HG03060 (cell line): Measurements from ENCODE around the gene INSIG2.
"Not testable (repeated sequence)": the region's sequence is repeated elsewhere in the genome, so short reads cannot be mapped to it uniquely, and the experiment has no call there.

ENCODE experiments used
- ATAC-seq: cut with Tn5 transposase; IDR thresholded peaks from one replicate; pipeline ENCODE4 v1.9.1; 2021; ENCODE audit warnings: low read depth, moderate number of reproducible peaks; ENCODE audit not compliant: unreplicated experiment

Gene INSIG2

DNA sequence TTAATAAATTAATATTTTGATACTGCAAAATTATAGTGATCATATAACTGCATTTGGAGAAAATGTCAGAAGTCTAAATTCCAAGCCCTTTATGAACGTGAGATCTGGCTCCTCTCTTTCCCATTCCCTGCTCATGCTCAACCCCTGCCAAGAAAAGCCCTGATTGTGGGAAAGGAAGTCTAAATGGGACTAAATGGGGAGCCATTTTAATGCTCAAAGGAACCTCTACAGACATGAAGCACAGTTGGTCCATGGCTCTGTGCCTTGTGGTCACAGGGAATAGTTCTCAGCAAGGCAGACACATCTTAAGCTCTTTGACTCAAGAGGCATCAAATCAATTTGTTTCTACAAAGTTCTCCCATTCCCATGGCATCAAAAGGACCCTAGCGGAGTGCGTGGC lies 29.3 kb upstream of the INSIG2 start:
- ATAC-seq: no peak

- no peak for ATAC-seq
Observed at GRCh38 chr2:118059919-118060478, 28.3 kb upstream of the INSIG2 start.

DNA sequence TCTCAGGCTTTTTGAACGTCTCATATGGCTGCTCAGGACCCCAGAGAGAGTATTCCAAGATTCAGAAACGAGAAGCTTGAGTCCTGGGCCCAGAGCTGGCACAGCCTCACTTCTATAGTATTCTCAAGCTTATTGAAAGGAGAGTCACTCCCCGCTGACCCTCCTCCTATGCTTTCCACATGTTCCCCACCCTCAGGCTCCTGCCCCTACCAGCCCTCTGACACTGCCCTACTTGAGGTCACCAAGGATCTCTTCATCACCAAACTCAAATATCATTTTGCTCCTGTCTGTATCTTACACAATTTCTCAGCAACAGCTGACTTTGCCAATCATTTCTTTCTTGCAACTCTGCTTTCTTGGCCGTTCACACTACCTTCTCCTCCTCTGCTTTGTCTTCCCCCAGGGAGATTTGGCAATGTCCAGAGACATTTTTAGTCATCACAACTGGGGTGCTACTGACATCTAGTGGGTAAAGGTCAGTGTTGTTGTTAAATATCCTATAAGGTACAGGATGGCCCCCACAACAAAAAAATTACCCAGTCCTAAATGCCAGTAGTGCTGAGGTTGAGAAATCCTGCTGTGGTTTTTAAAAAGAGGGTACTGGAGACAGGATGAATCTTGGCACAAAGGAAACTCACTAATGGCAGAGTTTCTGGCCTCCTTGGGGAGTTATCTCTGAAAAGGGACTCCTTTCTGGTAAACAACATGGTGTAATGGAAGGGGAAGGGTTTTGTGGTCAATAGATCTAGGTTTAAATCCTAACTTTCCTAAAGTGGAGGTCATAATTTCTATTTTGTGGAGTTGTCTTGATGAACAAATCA lies 26.9 kb upstream of the INSIG2 start:
- peak; percentile 64 for ATAC-seq

DNA sequence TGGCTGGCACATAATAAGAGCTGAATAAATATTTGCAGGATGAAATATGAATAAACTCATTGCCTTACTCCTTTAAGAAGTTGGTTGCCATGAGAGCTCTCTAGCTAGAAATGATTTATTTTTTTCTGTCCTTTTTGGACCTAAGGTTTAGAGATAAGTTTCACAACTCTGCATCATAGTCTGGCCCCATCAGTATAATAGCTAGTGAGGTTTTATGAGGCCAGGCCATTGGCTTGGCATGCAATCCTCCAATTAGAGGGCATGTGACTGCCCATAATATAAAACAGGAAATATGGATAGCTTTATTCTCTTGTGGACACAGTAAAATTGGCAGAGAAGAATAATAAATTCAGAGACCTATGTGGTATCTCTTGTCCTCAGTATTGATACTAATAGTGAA lies 26.2 kb upstream of the INSIG2 start:
- ATAC-seq: no peak

GRCh38 chr2:118062669-118063068 lies 25.6 kb upstream of the INSIG2 start:
- ATAC-seq: no peak

DNA sequence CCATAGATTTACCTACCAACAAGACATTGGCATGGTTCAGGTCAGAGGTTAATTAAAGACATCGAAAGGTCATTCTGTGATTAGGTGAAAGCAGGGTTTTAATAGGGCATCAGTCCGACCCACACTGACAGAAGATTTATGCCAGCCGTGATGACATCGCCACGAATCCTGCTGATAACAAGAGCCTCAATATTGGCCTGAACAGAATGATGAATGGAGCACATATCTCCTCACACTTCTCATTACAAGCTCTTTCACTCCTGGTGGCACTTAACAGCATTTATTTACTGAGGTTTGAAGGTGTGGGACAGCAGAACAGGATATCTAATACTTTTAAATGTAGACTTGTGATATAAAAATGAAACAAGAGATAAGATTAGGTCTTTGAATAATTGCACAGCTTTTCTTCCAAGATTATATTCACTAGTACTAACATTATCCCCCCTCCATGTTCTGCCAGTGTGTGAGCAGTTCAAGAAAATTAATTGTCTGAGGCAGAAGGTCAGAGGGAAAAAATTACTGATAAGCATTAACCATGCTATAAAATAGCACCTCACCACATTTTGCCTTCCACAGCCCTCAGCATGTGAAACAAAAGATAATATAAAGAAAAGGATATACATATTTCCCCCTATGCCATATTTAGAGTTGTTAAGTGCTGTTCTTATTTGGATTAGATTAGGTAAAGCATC lies 23.1 kb upstream of the INSIG2 start:
- no peak for ATAC-seq

GRCh38 chr2:118065921-118066511 lies 22.3 kb upstream of the INSIG2 start:
- no peak for ATAC-seq

DNA sequence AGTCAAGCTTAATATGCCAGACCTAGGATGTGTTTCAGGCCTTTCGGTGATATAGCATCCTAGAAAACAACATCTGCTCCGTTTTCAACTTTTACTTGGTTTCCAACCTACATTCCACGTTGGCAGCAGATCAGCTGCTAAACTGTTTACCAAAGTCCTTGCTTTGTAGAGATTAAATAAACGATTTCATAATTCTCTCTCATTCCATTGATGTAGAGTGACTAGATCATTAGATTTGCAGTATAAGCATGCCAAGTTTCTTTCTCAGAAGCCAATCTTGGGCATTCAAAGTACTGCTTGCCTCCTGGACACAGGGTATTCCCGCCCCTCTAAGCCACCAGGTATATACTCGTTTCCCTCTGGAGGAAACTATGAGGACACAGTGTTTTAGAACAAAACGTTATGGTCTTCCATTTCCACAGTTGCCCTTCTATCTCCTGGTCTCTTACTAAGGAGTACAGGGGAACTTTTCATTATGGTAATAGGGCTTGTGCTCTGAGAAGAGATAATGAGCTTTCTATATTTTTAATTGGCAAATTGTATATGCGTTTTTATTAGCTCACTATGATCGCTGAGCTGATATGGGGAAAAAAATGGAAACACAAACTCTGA lies 10.5 kb upstream of the INSIG2 start:
- no peak for ATAC-seq

DNA sequence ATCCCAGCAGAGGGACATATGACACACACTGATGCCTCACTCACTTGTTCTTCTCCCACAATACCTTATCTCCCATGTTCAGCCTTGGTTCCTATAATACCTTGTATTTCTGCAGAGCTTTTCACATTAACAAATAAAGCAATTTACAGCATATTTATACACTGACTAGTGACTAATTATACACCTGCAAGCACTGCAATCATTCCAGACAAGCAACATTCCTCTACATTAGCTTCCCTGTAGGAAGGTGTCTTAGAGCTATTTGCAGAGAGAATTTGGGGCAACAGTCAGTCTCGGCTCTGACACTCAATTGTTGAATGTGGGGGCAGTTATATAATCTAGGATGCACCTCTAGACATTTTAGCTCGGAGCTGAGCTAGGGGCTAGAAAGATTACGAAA lies 9.5 kb upstream of the INSIG2 start:
- ATAC-seq: no peak

- ATAC-seq: no peak
Observed at GRCh38 chr2:118084491-118085089, 3.7 kb upstream of the INSIG2 start.

DNA sequence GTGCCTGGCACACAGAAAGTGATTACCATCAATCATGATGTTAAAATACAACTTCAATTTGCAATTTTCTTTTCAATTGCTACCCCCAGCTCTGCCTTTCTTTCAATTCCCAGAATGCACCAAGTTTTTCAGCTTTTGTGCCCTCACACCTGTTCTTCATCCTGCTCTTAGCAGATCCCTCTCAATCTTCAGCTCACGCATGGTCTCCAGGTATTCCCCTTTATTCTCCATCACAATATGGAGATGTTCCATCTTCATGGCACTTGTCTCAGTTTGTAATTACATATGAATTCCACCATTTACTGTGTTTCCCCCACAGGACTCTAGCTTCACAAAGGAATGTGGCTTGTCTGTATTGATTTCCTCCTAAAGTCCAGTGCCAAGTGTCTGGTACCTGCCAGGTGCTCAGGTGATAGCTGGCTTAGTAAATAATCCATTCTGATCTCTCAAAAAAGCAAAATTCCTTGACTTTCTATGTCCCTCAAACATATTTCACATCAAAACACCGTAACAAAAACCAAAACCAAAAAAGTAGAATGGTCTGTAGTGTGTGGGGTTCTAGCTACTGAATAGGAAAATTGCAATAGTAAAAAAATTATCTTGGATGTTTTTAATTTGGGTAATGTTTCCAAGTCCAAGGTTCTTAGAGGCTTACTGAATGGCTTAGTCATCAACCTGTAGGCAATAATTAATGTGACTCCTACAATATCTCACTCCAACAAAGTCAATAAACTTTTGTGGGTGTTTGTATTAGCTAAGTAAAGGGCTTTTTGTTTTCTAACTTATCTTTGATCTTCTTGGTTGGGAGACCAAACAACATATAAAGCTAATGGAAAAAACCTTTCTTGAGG lies 2.9 kb upstream of the INSIG2 start:
- no peak for ATAC-seq

DNA sequence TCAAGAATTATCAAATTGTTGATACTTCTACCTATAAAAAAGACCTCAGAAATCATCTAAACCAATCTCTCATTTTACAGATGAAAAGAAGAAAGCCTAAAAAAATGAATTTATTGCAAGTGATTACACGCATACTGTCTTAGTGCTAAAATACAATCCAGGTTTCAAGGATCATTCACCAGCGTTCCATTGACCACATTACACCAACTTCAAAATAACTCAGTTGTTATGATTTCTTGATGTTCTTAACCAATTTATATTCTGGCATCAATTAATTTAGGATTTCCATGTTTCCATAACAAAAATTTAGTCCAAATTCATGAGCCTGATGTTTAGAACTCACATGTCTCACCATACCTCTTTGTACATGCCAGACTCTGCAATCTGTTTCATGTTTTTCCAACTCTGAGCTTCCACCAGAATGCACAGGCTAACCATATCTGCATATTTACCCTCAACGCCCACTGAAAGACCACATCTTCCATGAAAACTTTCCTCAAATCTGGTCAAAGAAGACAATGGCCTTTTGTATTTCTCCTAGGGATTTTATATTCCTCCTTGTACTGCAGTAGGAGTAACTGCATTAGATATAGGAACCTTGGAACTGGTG lies 2.1 kb upstream of the INSIG2 start:
- no peak for ATAC-seq

GRCh38 chr2:118089139-118089800 lies 999 bp downstream of the INSIG2 start:
- no peak for ATAC-seq

DNA sequence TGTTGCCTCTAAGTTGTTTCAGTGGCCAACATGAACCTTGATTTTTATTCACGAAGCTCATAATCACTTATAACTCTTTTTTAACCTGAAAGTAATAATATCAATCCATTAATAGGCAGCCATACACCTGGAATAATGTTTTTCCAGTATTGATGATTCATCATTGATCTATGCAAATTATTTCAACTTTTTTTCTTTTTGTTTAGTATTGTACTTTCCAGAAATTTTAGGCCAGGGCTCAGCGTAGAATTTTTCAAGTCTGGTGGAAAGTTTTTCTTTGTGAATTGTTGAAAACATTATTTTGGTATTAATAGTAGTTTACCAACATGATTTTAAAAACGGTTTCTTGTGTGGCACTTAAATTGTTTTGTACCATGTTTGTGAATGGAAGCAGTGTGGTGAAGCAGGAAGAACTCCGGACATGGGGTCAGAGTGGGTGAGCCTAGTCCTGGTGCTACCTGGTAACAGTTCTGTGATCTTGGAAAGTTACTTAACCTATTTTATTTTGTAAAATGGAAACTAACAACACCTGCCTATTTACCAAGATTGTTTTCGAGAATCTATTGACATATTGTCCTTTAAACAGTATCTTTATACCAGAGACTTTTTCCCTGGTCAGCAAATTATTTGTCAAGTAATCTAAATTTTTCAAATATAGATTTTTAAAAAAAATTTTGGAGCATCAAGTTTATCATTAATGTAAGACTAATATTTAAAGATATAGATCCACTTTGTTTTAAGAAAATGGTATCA lies 2.3 kb downstream of the INSIG2 start:
- ATAC-seq: no peak

DNA sequence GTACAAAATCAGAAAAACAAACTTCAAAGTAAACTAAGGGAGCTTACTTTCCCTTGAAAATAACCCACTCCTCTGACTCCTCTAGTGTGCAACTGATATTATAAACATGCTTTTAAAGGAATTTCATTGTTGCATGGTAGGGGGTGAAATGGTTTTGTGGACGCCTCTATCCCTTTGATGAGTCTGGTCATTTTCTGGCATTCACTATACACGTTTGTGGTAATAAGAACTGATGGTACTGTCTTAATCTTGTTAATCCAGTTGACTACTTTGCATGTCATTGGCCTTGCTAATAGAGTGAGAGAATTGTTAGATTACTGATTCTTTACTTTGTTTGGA lies 2.8 kb downstream of the INSIG2 start:
- ATAC-seq: no peak

- no peak for ATAC-seq
Observed at GRCh38 chr2:118091631-118092030, 3.4 kb downstream of the INSIG2 start.

GRCh38 chr2:118094102-118094501 lies 5.8 kb downstream of the INSIG2 start:
- not testable (repeated sequence) for ATAC-seq

DNA sequence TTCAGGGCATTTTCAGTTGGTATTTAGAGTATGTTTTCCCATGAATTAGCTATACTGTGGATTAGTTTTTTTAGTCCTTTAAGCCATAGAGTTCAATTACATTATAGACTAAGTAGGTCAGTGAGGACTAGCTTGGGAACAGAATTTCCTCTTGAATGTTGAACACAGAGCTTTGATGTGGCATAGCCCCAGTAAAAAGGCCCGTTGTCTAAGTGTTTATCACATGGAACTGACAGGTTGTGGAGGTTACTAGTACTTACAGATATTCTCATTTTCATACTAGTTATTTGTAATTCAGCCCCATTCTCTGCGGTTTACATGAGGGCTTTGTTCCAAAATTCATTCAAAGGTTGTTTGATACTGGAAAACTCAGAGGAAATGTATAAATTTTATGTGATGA lies 6.2 kb downstream of the INSIG2 start:
- ATAC-seq: no peak
